ENCODE measurements around the gene TUBG1. TPM values are rescaled to one million over a fixed set of nuclear protein-coding genes. Genes with fewer than 3 reads are reported as not detected.

TUBG1 gene
- total and polyA plus RNA-seq, 2 of the 8 experiments (the other 6 are each of a cell fraction or from before 2014, with no cell fraction given): 109 to 208 TPM

- TF ChIP-seq ATF2 (IDR thresholded peaks at IDR 0.05; ENCODE audit: low read length) (no peak), SIRT6 (IDR thresholded peaks at IDR 0.05; ENCODE audit: low read length) (no peak), ZNF274 (IDR thresholded peaks at IDR 0.05; ENCODE audit: borderline replicate concordance, extremely low read depth, low read length) (no peak), CHD2 (IDR thresholded peaks at IDR 0.05; ENCODE audit: low read length) (no peak), USF2 (IDR thresholded peaks at IDR 0.05; ENCODE audit: low read length) (no peak), SAP30 (IDR thresholded peaks at IDR 0.05; ENCODE audit: insufficient read depth, insufficient replicate concordance, low read length) (no peak), CBX8 (IDR thresholded peaks at IDR 0.05; ENCODE audit: borderline replicate concordance, low read depth, low read length) (no peak)
These were observed 36.4 kb upstream of the TUBG1 start (continued) for GRCh38 chr17:42573095-42573494.

Data from H1 (cell line).